HEK293 (cell line): ENCODE data around the gene COTL1.
A peak's percentile ranks its signal among the peaks of the same experiment; 100 is the strongest.

Experiments used
- CTCF ChIA-PET: fragments of 350-600 bp; formaldehyde crosslinking; extraction: SDS; loops from one replicate; lab custom pipeline; 2021; ENCODE audit warnings: antibody characterized with exemption; lab: Yijun Ruan, JAX
- POLR2A ChIA-PET: fragments of 300-600 bp; formaldehyde crosslinking; extraction: SDS; loops from one replicate; lab custom pipeline; 2020; ENCODE audit warnings: antibody characterized with exemption, inconsistent platforms; lab: Yijun Ruan, JAX
- H3K27ac ChIP-seq: fragments of 200-500 bp; sonication (Bioruptor generic); 2 replicates; pipeline ENCODE4 v1.5.1; 2014; ENCODE audit warnings: low read depth, low read length, control low read depth, inconsistent platforms; ENCODE audit errors: extremely low read depth
- H3K36me3 ChIP-seq, 2 experiments: fragments of 200-500 bp in 1 of 2; sonication (Bioruptor generic) in 1 of 2; 1 replicate in 1 of 2; 2 replicates in 1 of 2; pipeline ENCODE4 v1.5.1; 2014 to 2017; ENCODE audit warnings: inconsistent platforms in 2 of 2, low read length in 2 of 2; ENCODE audit not compliant: control insufficient read depth in 2 of 2, insufficient read depth in 1 of 2
- H3K4me1 ChIP-seq: fragments of 200-500 bp; sonication (Bioruptor generic); 2 replicates; pipeline ENCODE4 v1.5.1; 2014; ENCODE audit warnings: mild to moderate bottlenecking, low read length, inconsistent platforms; ENCODE audit not compliant: control insufficient read depth, insufficient read depth
- H3K4me3 ChIP-seq: 2 replicates; pipeline ENCODE4 v1.5.1; 2011; ENCODE audit warnings: low read depth, mild to moderate bottlenecking, control low read depth, low read length, moderate library complexity
- H3K9me3 ChIP-seq: fragments of 200-500 bp; sonication (Bioruptor generic); 2 replicates; pipeline ENCODE4 v1.5.1; 2014; ENCODE audit warnings: low read depth, low read length, inconsistent platforms; ENCODE audit not compliant: control insufficient read depth, insufficient read depth
- EGR2 ChIP-seq: fragments of 450-650 bp; formaldehyde crosslinking; IDR thresholded peaks from 2 replicates; pipeline ENCODE4 v1.5.1; 2016; ENCODE audit warnings: low read depth, missing biosample characterization, missing genetic modification characterization
- GLIS1 ChIP-seq: fragments of 450-650 bp; formaldehyde crosslinking; IDR thresholded peaks from 2 replicates; pipeline ENCODE4 v1.5.1; 2016; ENCODE audit warnings: missing biosample characterization, missing genetic modification characterization
- OSR2 ChIP-seq: fragments of 450-650 bp; formaldehyde crosslinking; IDR thresholded peaks from 2 replicates; pipeline ENCODE4 v1.5.1; 2016; ENCODE audit warnings: missing biosample characterization, missing genetic modification characterization
- TCF7L2 ChIP-seq: IDR thresholded peaks from 2 replicates; pipeline ENCODE4 v1.6.1; 2011; ENCODE audit warnings: low read depth, mild to moderate bottlenecking, inconsistent platforms, low read length, moderate library complexity, borderline replicate concordance
- TRIM28 ChIP-seq: IDR thresholded peaks from 2 replicates; pipeline ENCODE4 v1.6.1; 2011; ENCODE audit warnings: low read length, control low read depth, borderline replicate concordance
- ZBTB21 ChIP-seq: fragments of 450-650 bp; formaldehyde crosslinking; IDR thresholded peaks from 2 replicates; pipeline ENCODE4 v1.5.1; 2017; ENCODE audit warnings: missing biosample characterization, missing genetic modification characterization
- ZFHX2 ChIP-seq: fragments of 450-650 bp; formaldehyde crosslinking; conservative IDR thresholded peaks from 2 replicates; pipeline ENCODE4 v1.5.1; 2016; ENCODE audit warnings: missing biosample characterization, missing genetic modification characterization
- ZFP3 ChIP-seq: fragments of 450-650 bp; formaldehyde crosslinking; IDR thresholded peaks from 2 replicates; pipeline ENCODE4 v1.5.1; 2016; ENCODE audit warnings: low read depth, missing biosample characterization, missing genetic modification characterization
- ZNF140 ChIP-seq: fragments of 450-650 bp; formaldehyde crosslinking; IDR thresholded peaks from 2 replicates; pipeline ENCODE4 v1.5.1; 2016; ENCODE audit warnings: missing biosample characterization, missing genetic modification characterization
- ZNF302 ChIP-seq: fragments of 450-650 bp; formaldehyde crosslinking; IDR thresholded peaks from 2 replicates; pipeline ENCODE4 v1.5.1; 2016; ENCODE audit warnings: missing biosample characterization, missing genetic modification characterization, low read depth
- ZNF335 ChIP-seq: fragments of 450-650 bp; formaldehyde crosslinking; conservative IDR thresholded peaks from 2 replicates; pipeline ENCODE4 v1.5.1; 2016; ENCODE audit warnings: missing biosample characterization, missing genetic modification characterization
- ZNF341 ChIP-seq: fragments of 450-650 bp; formaldehyde crosslinking; IDR thresholded peaks from 2 replicates; pipeline ENCODE4; 2016; ENCODE audit warnings: low read depth, missing biosample characterization, missing genetic modification characterization
- ZNF366 ChIP-seq: fragments of 450-650 bp; formaldehyde crosslinking; conservative IDR thresholded peaks from 2 replicates; pipeline ENCODE4 v1.5.1; 2016; ENCODE audit warnings: missing biosample characterization, missing genetic modification characterization
- ZNF548 ChIP-seq: fragments of 450-650 bp; formaldehyde crosslinking; IDR thresholded peaks from 2 replicates; pipeline ENCODE4 v1.5.1; 2016; ENCODE audit warnings: missing biosample characterization, missing genetic modification characterization
- ZNF621 ChIP-seq: fragments of 450-650 bp; formaldehyde crosslinking; IDR thresholded peaks from 2 replicates; pipeline ENCODE4 v1.5.1; 2017; ENCODE audit warnings: missing biosample characterization, missing genetic modification characterization
- ZSCAN30 ChIP-seq: fragments of 450-650 bp; IDR thresholded peaks from 2 replicates; pipeline ENCODE4 v1.5.1; 2018; ENCODE audit warnings: missing biosample characterization, mild to moderate bottlenecking, missing genetic modification characterization, moderate library complexity
- ZXDB ChIP-seq: fragments of 450-650 bp; formaldehyde crosslinking; IDR thresholded peaks from 2 replicates; pipeline ENCODE4 v1.5.1; 2016; ENCODE audit warnings: missing biosample characterization, missing genetic modification characterization
- TF ChIP-seq, protein P1 (sequence below): fragments of 450-650 bp; formaldehyde crosslinking; IDR thresholded peaks from 2 replicates; pipeline ENCODE4 v1.5.1; 2016; ENCODE audit warnings: missing biosample characterization, missing genetic modification characterization, low read depth
- TF ChIP-seq, protein P2 (sequence below): fragments of 450-650 bp; formaldehyde crosslinking; IDR thresholded peaks from 2 replicates; pipeline ENCODE4 v1.5.1; 2016; ENCODE audit warnings: missing biosample characterization, missing genetic modification characterization
- TF ChIP-seq, protein P3 (sequence below): fragments of 450-650 bp; formaldehyde crosslinking; IDR thresholded peaks from 2 replicates; pipeline ENCODE4 v1.5.1; 2016; ENCODE audit warnings: missing biosample characterization, missing genetic modification characterization

Gene COTL1

DNA sequence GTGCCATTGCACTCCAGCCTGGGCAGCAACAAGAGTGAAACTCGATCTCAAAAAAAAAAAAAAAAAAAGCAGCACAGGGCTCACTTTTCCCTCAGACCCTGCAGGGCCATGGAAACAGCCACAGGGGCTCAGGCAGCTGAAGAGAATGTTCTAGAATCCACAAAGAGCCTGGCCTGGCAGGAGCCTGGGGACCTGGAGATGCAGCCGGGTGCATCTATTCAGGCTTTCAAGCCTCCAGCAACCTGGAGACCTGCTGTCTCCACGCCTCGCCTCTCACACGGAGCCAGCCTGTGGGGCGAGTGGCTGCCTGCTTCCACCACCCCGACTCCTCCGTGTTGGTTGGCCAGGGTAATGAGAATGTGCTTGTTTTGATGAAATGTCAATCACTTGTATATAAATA, 69.4 kb downstream of the COTL1 start:
- no peak overlapping the region for H3K27ac ChIP-seq
- H3K9me3 ChIP-seq, result no peaks in the 10 kb centered on the region
- H3K4me1 ChIP-seq, result peaks cover 3% of the 10 kb centered on the region; the same call in 1 of the 2 replicates
- POLR2A ChIA-PET, result no interaction called here
- CTCF ChIA-PET, result no interaction called here
- H3K36me3 ChIP-seq, result no peaks in the 10 kb centered on the region
- no peak for TF ChIP-seq ZSCAN30 (tag by site-specific recombination)
- no peak for TF ChIP-seq TCF7L2
- no peak for TF ChIP-seq EGR2 (tag by site-specific recombination)
- TF ChIP-seq, all 188 proteins: peak for 0
- no peak overlapping the region for H3K4me3 ChIP-seq

DNA sequence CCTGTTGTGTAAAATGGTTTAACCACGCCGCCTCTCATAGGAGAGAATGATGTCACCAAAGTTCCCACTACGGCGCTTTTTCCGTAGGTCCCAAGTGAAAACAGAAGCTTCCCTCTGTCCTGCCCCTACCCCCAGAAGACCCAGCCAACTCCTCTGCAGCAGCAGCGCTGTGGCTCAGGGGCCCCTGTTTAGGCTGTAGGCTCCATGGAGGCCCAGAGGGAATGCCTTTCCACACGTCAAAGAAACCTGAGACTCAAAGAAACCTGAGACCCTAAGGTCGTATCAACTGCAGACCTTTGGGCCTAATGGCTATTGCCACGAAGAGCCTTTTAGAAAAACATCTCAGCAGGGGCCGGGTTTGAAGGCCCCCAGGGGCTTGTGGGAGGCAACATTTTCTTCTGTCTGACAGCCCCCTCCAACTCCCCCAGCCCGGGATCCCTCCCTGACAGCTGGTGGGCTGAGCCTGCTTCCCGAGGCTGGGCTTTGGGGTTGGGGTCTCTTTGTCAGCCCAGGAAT, 70.3 kb downstream of the COTL1 start:
- Histone ChIP-seq H3K4me1 (peaks cover 3% of the 10 kb centered on the region; the same call in 1 of the 2 replicates), H3K4me3 (no peak overlapping the region), H3K27ac (no peak overlapping the region), H3K9me3 (no peaks in the 10 kb centered on the region), H3K36me3 (no peaks in the 10 kb centered on the region)
- ChIA-PET POLR2A (interaction anchor here (0.5 kb wide), 1 partner anchor 38 kb away, joined by 3 read pairs; no protein-coding TSS in a partner anchor), CTCF (interaction anchor here (1.3 kb wide), 1 partner anchor 37 kb away, joined by 3 read pairs; no protein-coding TSS in a partner anchor)
- TF ChIP-seq GLIS1 (tag by site-specific recombination) (peak; percentile 87), ZNF341 (tag by site-specific recombination) (no peak), OSR2 (peak; percentile 56; the same call in 1 of the 2 replicates), ZFHX2 (tag by site-specific recombination) (peak; percentile 76), ZXDB (no peak), ZBTB21 (tag by site-specific recombination) (no peak), EGR2 (tag by site-specific recombination) (peak; percentile 56; the same call in 1 of the 2 replicates), TRIM28 (peak; percentile 44; the same call in 1 of the 2 replicates), ZNF302 (no peak), ZFP3 (tag by site-specific recombination) (peak; percentile 45; the same call in 1 of the 2 replicates), ZNF335 (tag by site-specific recombination) (0 out of 2 replicates have a peak, but pooled peaks have one; percentile 22)
- TF ChIP-seq, protein P1, sequence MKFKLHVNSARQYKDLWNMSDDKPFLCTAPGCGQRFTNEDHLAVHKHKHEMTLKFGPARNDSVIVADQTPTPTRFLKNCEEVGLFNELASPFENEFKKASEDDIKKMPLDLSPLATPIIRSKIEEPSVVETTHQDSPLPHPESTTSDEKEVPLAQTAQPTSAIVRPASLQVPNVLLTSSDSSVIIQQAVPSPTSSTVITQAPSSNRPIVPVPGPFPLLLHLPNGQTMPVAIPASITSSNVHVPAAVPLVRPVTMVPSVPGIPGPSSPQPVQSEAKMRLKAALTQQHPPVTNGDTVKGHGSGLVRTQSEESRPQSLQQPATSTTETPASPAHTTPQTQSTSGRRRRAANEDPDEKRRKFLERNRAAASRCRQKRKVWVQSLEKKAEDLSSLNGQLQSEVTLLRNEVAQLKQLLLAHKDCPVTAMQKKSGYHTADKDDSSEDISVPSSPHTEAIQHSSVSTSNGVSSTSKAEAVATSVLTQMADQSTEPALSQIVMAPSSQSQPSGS (tag by site-specific recombination), result peak; percentile 71
- TF ChIP-seq, protein P2, sequence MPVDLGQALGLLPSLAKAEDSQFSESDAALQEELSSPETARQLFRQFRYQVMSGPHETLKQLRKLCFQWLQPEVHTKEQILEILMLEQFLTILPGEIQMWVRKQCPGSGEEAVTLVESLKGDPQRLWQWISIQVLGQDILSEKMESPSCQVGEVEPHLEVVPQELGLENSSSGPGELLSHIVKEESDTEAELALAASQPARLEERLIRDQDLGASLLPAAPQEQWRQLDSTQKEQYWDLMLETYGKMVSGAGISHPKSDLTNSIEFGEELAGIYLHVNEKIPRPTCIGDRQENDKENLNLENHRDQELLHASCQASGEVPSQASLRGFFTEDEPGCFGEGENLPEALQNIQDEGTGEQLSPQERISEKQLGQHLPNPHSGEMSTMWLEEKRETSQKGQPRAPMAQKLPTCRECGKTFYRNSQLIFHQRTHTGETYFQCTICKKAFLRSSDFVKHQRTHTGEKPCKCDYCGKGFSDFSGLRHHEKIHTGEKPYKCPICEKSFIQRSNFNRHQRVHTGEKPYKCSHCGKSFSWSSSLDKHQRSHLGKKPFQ (tag by site-specific recombination), result 0 out of 2 replicates have a peak, but pooled peaks have one; percentile 16

DNA sequence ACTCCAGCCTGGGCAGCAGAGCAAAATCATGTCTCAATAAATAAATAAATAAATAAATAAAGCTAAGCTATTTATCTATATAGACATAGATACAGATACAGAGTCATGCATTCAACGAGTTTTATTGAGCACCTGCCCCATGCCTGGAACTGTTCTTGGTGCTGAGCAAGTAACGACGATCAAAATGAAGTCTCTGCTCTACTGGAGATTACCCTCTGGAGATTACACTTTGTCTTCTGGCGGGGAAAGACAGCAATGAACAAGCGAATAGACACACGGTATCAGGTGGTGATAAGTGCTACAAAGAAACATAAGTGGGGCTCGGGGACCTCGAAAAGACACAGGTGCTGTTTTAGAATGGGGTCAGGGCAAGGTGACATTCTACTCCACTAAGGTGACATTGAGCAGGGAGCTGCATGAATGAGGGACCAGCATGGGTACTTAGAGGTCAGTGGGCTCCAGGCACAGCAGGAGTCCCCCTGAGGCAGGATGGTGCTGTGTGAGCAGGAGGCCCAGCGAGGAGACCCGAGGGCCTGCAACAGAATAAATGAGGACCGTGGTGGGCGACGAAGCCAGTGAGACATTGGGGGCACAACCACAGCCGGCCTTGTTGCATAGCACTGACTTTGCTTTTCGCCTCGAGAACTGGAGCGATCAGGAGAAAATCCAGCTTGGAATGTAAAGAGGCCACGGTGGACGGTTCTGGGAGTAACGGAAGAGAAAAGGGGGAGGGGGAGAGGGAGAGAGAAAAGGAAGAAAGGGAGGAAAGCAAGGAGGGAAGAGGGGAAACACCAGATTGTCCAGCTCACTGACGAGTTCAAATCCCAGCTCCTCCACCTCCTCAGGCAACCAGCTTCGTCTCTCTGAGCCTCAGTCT, 71.0 kb downstream of the COTL1 start:
- POLR2A ChIA-PET, result interaction anchor here (0.5 kb wide), 1 partner anchor 39 kb away, joined by 3 read pairs; no protein-coding TSS in a partner anchor
- H3K27ac ChIP-seq, result no peak overlapping the region
- CTCF ChIA-PET, result interaction anchor here (1.3 kb wide), 1 partner anchor 36 kb away, joined by 3 read pairs; no protein-coding TSS in a partner anchor
- TF ChIP-seq, protein P3, sequence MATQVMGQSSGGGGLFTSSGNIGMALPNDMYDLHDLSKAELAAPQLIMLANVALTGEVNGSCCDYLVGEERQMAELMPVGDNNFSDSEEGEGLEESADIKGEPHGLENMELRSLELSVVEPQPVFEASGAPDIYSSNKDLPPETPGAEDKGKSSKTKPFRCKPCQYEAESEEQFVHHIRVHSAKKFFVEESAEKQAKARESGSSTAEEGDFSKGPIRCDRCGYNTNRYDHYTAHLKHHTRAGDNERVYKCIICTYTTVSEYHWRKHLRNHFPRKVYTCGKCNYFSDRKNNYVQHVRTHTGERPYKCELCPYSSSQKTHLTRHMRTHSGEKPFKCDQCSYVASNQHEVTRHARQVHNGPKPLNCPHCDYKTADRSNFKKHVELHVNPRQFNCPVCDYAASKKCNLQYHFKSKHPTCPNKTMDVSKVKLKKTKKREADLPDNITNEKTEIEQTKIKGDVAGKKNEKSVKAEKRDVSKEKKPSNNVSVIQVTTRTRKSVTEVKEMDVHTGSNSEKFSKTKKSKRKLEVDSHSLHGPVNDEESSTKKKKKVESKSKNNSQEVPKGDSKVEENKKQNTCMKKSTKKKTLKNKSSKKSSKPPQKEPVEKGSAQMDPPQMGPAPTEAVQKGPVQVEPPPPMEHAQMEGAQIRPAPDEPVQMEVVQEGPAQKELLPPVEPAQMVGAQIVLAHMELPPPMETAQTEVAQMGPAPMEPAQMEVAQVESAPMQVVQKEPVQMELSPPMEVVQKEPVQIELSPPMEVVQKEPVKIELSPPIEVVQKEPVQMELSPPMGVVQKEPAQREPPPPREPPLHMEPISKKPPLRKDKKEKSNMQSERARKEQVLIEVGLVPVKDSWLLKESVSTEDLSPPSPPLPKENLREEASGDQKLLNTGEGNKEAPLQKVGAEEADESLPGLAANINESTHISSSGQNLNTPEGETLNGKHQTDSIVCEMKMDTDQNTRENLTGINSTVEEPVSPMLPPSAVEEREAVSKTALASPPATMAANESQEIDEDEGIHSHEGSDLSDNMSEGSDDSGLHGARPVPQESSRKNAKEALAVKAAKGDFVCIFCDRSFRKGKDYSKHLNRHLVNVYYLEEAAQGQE (tag by site-specific recombination), result peak; percentile 65; the same call in 1 of the 2 replicates
- TF ChIP-seq ZNF366 (0 out of 2 replicates have a peak, but pooled peaks have one; percentile 29), EGR2 (tag by site-specific recombination) (no peak), ZNF548 (no peak), ZNF140 (tag by site-specific recombination) (no peak), ZNF621 (tag by site-specific recombination) (no peak), ZXDB (no peak)
- no peaks in the 10 kb centered on the region for H3K36me3 ChIP-seq
- H3K4me3 ChIP-seq, result no peak overlapping the region
- peaks cover 6% of the 10 kb centered on the region for H3K4me1 ChIP-seq
- no peaks in the 10 kb centered on the region for H3K9me3 ChIP-seq
